ENCODE data around the gene TPBGL. TPM values are rescaled to one million over a fixed set of nuclear protein-coding genes. Genes with fewer than 3 reads are reported as not detected.

TPBGL gene
- total RNA-seq, 1 donor from 2014 or later = 7.0 TPM

GRCh38 chr11:75194147-75194546, 46.4 kb upstream of the TPBGL start:
- Mint-ChIP-seq H3K27me3 (ENCODE audit: unreplicated experiment) (peaks cover 22% of the 10 kb centered on the region), H3K9me3 (ENCODE audit: unreplicated experiment) (no peaks in the 10 kb centered on the region), H3K36me3 (ENCODE audit: low read depth, unreplicated experiment) (peaks cover under 1% of the 10 kb centered on the region), H3K4me3 (ENCODE audit: unreplicated experiment) (no peak overlapping the region), H3K27ac (ENCODE audit: unreplicated experiment) (no peak overlapping the region), H3K4me1 (ENCODE audit: unreplicated experiment) (peaks cover 53% of the 10 kb centered on the region)
- no peak for TF ChIP-seq CTCF (IDR thresholded peaks at IDR 0.05; ENCODE audit: unreplicated experiment)
- no peak for DNase-seq (ENCODE audit: low spot score)

- H3K27ac Mint-ChIP-seq (ENCODE audit: unreplicated experiment) = no peak overlapping the region
- no peaks in the 10 kb centered on the region for H3K36me3 Mint-ChIP-seq (ENCODE audit: low read depth, unreplicated experiment)
- H3K27me3 Mint-ChIP-seq (ENCODE audit: unreplicated experiment) = peaks cover 22% of the 10 kb centered on the region
- no peak for DNase-seq (ENCODE audit: low spot score)
- H3K9me3 Mint-ChIP-seq (ENCODE audit: unreplicated experiment) = no peaks in the 10 kb centered on the region
- no peak for TF ChIP-seq CTCF (IDR thresholded peaks at IDR 0.05; ENCODE audit: unreplicated experiment)
- peaks cover 50% of the 10 kb centered on the region for H3K4me1 Mint-ChIP-seq (ENCODE audit: unreplicated experiment)
- no peak overlapping the region for H3K4me3 Mint-ChIP-seq (ENCODE audit: unreplicated experiment)
Observed at GRCh38 chr11:75195167-75195962, 45.2 kb upstream of the TPBGL start.

- Mint-ChIP-seq H3K27ac (ENCODE audit: unreplicated experiment) (no peak overlapping the region), H3K9me3 (ENCODE audit: unreplicated experiment) (no peaks in the 10 kb centered on the region), H3K27me3 (ENCODE audit: unreplicated experiment) (peaks cover 22% of the 10 kb centered on the region), H3K36me3 (ENCODE audit: low read depth, unreplicated experiment) (no peaks in the 10 kb centered on the region), H3K4me3 (ENCODE audit: unreplicated experiment) (no peak overlapping the region), H3K4me1 (ENCODE audit: unreplicated experiment) (peaks cover 39% of the 10 kb centered on the region)
- no peak for DNase-seq (ENCODE audit: low spot score)
- TF ChIP-seq CTCF (IDR thresholded peaks at IDR 0.05; ENCODE audit: unreplicated experiment) = no peak
Observed at GRCh38 chr11:75196426-75196825, 44.1 kb upstream of the TPBGL start.

GRCh38 chr11:75197512-75198277, 42.9 kb upstream of the TPBGL start:
- DNase-seq (ENCODE audit: low spot score) = no peak
- Mint-ChIP-seq H3K36me3 (ENCODE audit: low read depth, unreplicated experiment) (no peaks in the 10 kb centered on the region), H3K4me1 (ENCODE audit: unreplicated experiment) (peaks cover 35% of the 10 kb centered on the region), H3K27ac (ENCODE audit: unreplicated experiment) (no peak overlapping the region), H3K9me3 (ENCODE audit: unreplicated experiment) (no peaks in the 10 kb centered on the region), H3K27me3 (ENCODE audit: unreplicated experiment) (peaks cover 15% of the 10 kb centered on the region), H3K4me3 (ENCODE audit: unreplicated experiment) (no peak overlapping the region)
- no peak for TF ChIP-seq CTCF (IDR thresholded peaks at IDR 0.05; ENCODE audit: unreplicated experiment)
